ENCODE data around the gene CNEP1R1.

CNEP1R1 gene

DNA sequence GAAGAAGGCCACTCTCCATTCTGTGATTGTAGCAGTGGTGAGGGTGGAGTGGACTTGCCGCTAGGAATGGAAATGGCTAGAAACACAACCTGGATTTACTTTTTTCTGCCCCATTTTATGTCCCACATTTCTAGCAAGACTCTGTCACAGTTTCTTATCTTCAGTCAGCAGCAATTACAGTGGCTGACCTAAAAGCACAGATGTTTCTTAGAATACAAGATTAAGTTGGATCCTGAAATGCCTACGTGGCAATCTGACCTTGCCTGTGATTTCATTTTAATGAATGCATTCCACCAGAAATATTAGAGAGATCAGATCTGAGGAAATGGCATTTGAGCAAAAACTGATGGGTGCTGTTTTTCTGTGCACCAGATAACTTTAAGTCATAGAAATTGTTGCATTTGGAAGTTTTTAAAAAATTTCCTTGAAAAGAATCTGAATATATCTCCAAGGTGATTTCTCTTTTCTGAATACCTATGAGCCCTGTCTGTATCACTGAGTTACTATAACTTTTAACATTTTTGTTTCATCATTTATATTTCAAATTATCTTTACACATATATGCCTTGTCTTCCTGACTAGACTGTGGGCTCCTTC, 46.1 kb downstream of the CNEP1R1 start:
- Histone ChIP-seq H3K36me3 (ENCODE audit: insufficient read depth, low read length) (peaks cover 11% of the 10 kb centered on the region), H3K27ac (no peak overlapping the region), H3K9me3 (ENCODE audit: low read depth, low read length) (no peaks in the 10 kb centered on the region), H3K4me3 (no peak overlapping the region), H3K9ac (ENCODE audit: insufficient read length) (no peak overlapping the region)
- no peak for DNase-seq (ENCODE audit: low read depth, low spot score)
- no peak for TF ChIP-seq EZH2 (IDR thresholded peaks at IDR 0.05)
- TF ChIP-seq POLR2AphosphoS5 (IDR thresholded peaks at IDR 0.05; ENCODE audit: borderline replicate concordance, low read depth, low read length): no peak
- no peak for TF ChIP-seq FOXP2 (optimal IDR thresholded peaks at IDR 0.05; ENCODE audit: control extremely low read depth, extremely low read length, insufficient read depth)

DNA sequence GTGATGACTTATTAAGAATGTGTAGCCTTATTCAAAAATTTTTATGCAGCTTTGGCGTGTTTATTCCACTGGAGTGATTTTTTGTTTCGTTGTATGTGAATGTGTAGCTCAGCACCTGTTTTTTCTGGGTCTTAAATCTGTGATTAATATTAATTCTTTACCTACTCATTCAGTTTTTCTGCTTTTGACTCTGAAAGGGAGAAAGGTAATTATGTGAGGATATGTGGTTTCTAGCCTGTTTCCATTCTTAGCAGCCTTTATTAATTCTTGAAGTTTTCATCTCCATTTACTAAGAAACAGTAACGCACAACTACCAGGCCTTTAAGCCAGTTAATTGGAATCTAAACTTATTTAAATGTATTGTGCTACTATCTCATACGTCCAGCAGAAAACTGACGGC, 47.7 kb downstream of the CNEP1R1 start:
- Histone ChIP-seq H3K4me3 (no peak overlapping the region), H3K27ac (no peak overlapping the region), H3K9ac (ENCODE audit: insufficient read length) (no peak overlapping the region), H3K9me3 (ENCODE audit: low read depth, low read length) (no peaks in the 10 kb centered on the region), H3K36me3 (ENCODE audit: insufficient read depth, low read length) (peaks cover 16% of the 10 kb centered on the region)
- TF ChIP-seq EZH2 (IDR thresholded peaks at IDR 0.05) (no peak), FOXP2 (optimal IDR thresholded peaks at IDR 0.05; ENCODE audit: control extremely low read depth, extremely low read length, insufficient read depth) (no peak), POLR2AphosphoS5 (IDR thresholded peaks at IDR 0.05; ENCODE audit: borderline replicate concordance, low read depth, low read length) (no peak)
- DNase-seq (ENCODE audit: low read depth, low spot score): no peak

- no peaks in the 10 kb centered on the region for H3K9me3 ChIP-seq (ENCODE audit: low read depth, low read length)
- no peak for DNase-seq (ENCODE audit: low read depth, low spot score)
- H3K27ac ChIP-seq: no peak overlapping the region
- TF ChIP-seq POLR2AphosphoS5 (IDR thresholded peaks at IDR 0.05; ENCODE audit: borderline replicate concordance, low read depth, low read length): no peak
- no peak for TF ChIP-seq FOXP2 (optimal IDR thresholded peaks at IDR 0.05; ENCODE audit: control extremely low read depth, extremely low read length, insufficient read depth)
- no peak for TF ChIP-seq EZH2 (IDR thresholded peaks at IDR 0.05)
- no peak overlapping the region for H3K4me3 ChIP-seq
- H3K9ac ChIP-seq (ENCODE audit: insufficient read length): no peak overlapping the region
- H3K36me3 ChIP-seq (ENCODE audit: insufficient read depth, low read length): peaks cover 33% of the 10 kb centered on the region; the same call in 1 of the 2 replicates
Measured at GRCh38 chr16:50079397-50080140, 54.5 kb downstream of the CNEP1R1 start.

- TF ChIP-seq EZH2 (IDR thresholded peaks at IDR 0.05) (no peak), FOXP2 (optimal IDR thresholded peaks at IDR 0.05; ENCODE audit: control extremely low read depth, extremely low read length, insufficient read depth) (no peak), POLR2AphosphoS5 (IDR thresholded peaks at IDR 0.05; ENCODE audit: borderline replicate concordance, low read depth, low read length) (no peak)
- peaks cover 43% of the 10 kb centered on the region; the same call in 1 of the 2 replicates for H3K36me3 ChIP-seq (ENCODE audit: insufficient read depth, low read length)
- H3K4me3 ChIP-seq: no peak overlapping the region
- DNase-seq (ENCODE audit: low read depth, low spot score): no peak
- no peaks in the 10 kb centered on the region for H3K9me3 ChIP-seq (ENCODE audit: low read depth, low read length)
- H3K27ac ChIP-seq: no peak overlapping the region
- no peak overlapping the region for H3K9ac ChIP-seq (ENCODE audit: insufficient read length)
Measured at GRCh38 chr16:50081428-50082018, 56.5 kb downstream of the CNEP1R1 start.

GRCh38 chr16:50083996-50084395, 59.0 kb downstream of the CNEP1R1 start:
- Histone ChIP-seq H3K27ac (no peak overlapping the region), H3K9ac (ENCODE audit: insufficient read length) (no peak overlapping the region), H3K4me3 (no peak overlapping the region), H3K36me3 (ENCODE audit: insufficient read depth, low read length) (peaks cover 30% of the 10 kb centered on the region; the same call in 1 of the 2 replicates), H3K9me3 (ENCODE audit: low read depth, low read length) (no peaks in the 10 kb centered on the region)
- no peak for TF ChIP-seq EZH2 (IDR thresholded peaks at IDR 0.05)
- no peak for TF ChIP-seq FOXP2 (optimal IDR thresholded peaks at IDR 0.05; ENCODE audit: control extremely low read depth, extremely low read length, insufficient read depth)
- TF ChIP-seq POLR2AphosphoS5 (IDR thresholded peaks at IDR 0.05; ENCODE audit: borderline replicate concordance, low read depth, low read length): no peak
- no peak for DNase-seq (ENCODE audit: low read depth, low spot score)

DNA sequence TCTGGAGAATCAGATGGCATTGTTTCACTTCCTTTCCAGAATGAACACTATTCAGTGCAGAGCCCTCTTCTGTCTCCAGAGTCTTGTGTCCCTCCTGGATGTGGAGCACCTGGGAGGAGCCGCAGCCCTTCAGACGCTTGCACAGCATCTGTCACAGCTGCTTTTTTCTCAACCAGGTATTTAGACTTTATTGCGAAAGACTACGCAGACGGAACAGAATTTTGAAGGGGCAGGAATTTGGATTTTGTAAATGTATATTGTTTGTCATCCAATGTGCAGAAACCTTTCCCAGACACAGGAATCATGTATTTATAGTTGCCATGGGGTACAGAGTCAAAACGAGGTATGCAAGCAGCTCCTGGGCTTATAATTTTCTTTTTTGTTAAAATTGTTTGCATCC, 61.2 kb downstream of the CNEP1R1 start:
- H3K4me3 ChIP-seq: no peak overlapping the region
- TF ChIP-seq POLR2AphosphoS5 (IDR thresholded peaks at IDR 0.05; ENCODE audit: borderline replicate concordance, low read depth, low read length): no peak
- no peak for TF ChIP-seq EZH2 (IDR thresholded peaks at IDR 0.05)
- no peak for TF ChIP-seq FOXP2 (optimal IDR thresholded peaks at IDR 0.05; ENCODE audit: control extremely low read depth, extremely low read length, insufficient read depth)
- H3K9me3 ChIP-seq (ENCODE audit: low read depth, low read length): no peaks in the 10 kb centered on the region
- no peak overlapping the region for H3K9ac ChIP-seq (ENCODE audit: insufficient read length)
- DNase-seq (ENCODE audit: low read depth, low spot score): no peak
- H3K27ac ChIP-seq: no peak overlapping the region
- peaks cover 24% of the 10 kb centered on the region; the same call in 1 of the 2 replicates for H3K36me3 ChIP-seq (ENCODE audit: insufficient read depth, low read length)

All from SK-N-MC (cell line).